Stimulated activated naive B cell treated with anti-CD40 and anti-IgM and Interleukin-4, amounts not matched to agents 10 μg/mL and 1 μg/mL and 100 μg/mL, for 72 hours (primary cell): ENCODE measurements around the gene DNAJA3.

Experiments used
- ATAC-seq, 2 donors: fragments of 150-1000 bp; cut with Tn5 transposase; replicated peaks; 2 replicates each; pipeline ENCODE4 v1.10.0; 2021; ENCODE audit warnings: moderate library complexity in 1 of 2
- DNase-seq: peaks from one replicate; pipeline ENCODE4 v3.0.0; 2021
- H3K27ac Mint-ChIP-seq: one replicate; pipeline ENCODE4 v1.8.0; 2022; ENCODE audit warnings: mild to moderate bottlenecking, mixed read lengths
- H3K27me3 Mint-ChIP-seq, 2 donors: one replicate each; pipeline ENCODE4 v1.8.0; 2022; ENCODE audit warnings: mixed read lengths in 2 of 2
- H3K36me3 Mint-ChIP-seq, 2 donors: one replicate each; pipeline ENCODE4 v1.8.0; 2022; ENCODE audit warnings: mixed read lengths in 2 of 2, mild to moderate bottlenecking in 1 of 2
- H3K4me1 Mint-ChIP-seq, 2 donors: one replicate each; pipeline ENCODE4 v1.8.0; 2022; ENCODE audit warnings: mixed read lengths in 2 of 2, mild to moderate bottlenecking in 1 of 2
- H3K4me3 Mint-ChIP-seq, 2 donors: one replicate each; pipeline ENCODE4 v1.8.0; 2022; ENCODE audit warnings: mild to moderate bottlenecking in 2 of 2, mixed read lengths in 2 of 2, moderate library complexity in 1 of 2
- H3K9me3 Mint-ChIP-seq, 2 donors: one replicate each; pipeline ENCODE4 v1.8.0; 2022; ENCODE audit warnings: mixed read lengths in 2 of 2, mild to moderate bottlenecking in 1 of 2

The DNAJA3 gene

GRCh38 chr16:4426722-4427372, 1.2 kb downstream of the DNAJA3 start:
- Mint-ChIP-seq H3K36me3 (peaks cover 18 to 30% of the 10 kb centered on the region in 2 donors), H3K4me3 (peak overlapping the region; percentile 98 to 99), H3K27ac (peak overlapping the region; percentile 98), H3K27me3 (no peaks in the 10 kb centered on the region), H3K9me3 (no peaks in the 10 kb centered on the region), H3K4me1 (peaks cover 18 to 28% of the 10 kb centered on the region in 2 donors)
- no peak for ATAC-seq
- no peak for DNase-seq

- no peak for ATAC-seq
- peaks cover 21 to 36% of the 10 kb centered on the region in 2 donors for H3K4me1 Mint-ChIP-seq
- no peak overlapping the region for H3K27ac Mint-ChIP-seq
- no peaks in the 10 kb centered on the region for H3K9me3 Mint-ChIP-seq
- peaks cover 18 to 37% of the 10 kb centered on the region in 2 donors for H3K36me3 Mint-ChIP-seq
- no peaks in the 10 kb centered on the region for H3K27me3 Mint-ChIP-seq
- no peak overlapping the region for H3K4me3 Mint-ChIP-seq
- no peak for DNase-seq
Observed at GRCh38 chr16:4428500-4428899, 2.8 kb downstream of the DNAJA3 start.

- Mint-ChIP-seq H3K4me1 (peaks cover 17 to 39% of the 10 kb centered on the region in 2 donors), H3K27me3 (no peaks in the 10 kb centered on the region), H3K36me3 (peaks cover 28 to 52% of the 10 kb centered on the region in 2 donors), H3K27ac (no peak overlapping the region), H3K4me3 (no peak overlapping the region), H3K9me3 (no peaks in the 10 kb centered on the region)
- ATAC-seq (no peak), DNase-seq (no peak)
Observed at GRCh38 chr16:4431023-4431422, 5.4 kb downstream of the DNAJA3 start.

- H3K36me3 Mint-ChIP-seq: peaks cover 27 to 49% of the 10 kb centered on the region in 2 donors
- ATAC-seq (no peak), DNase-seq (no peak)
- H3K4me1 Mint-ChIP-seq: peaks cover 8 to 23% of the 10 kb centered on the region in 2 donors
- no peaks in the 10 kb centered on the region for H3K27me3 Mint-ChIP-seq
- H3K4me3 Mint-ChIP-seq: no peak overlapping the region
- H3K9me3 Mint-ChIP-seq: no peaks in the 10 kb centered on the region
- no peak overlapping the region for H3K27ac Mint-ChIP-seq
Observed at GRCh38 chr16:4433228-4433627, 7.6 kb downstream of the DNAJA3 start.

GRCh38 chr16:4433914-4434787, 8.5 kb downstream of the DNAJA3 start:
- peak overlapping the region; percentile 22 for H3K27ac Mint-ChIP-seq

GRCh38 chr16:4435337-4436067, 9.8 kb downstream of the DNAJA3 start:
- no peak overlapping the region for H3K4me3 Mint-ChIP-seq
- peaks cover 5 to 23% of the 10 kb centered on the region in 2 donors for H3K4me1 Mint-ChIP-seq
- no peaks in the 10 kb centered on the region for H3K27me3 Mint-ChIP-seq
- ATAC-seq: no peak
- DNase-seq: no peak
- H3K27ac Mint-ChIP-seq: peak overlapping the region; percentile 7
- peaks cover 30 to 43% of the 10 kb centered on the region in 2 donors for H3K36me3 Mint-ChIP-seq
- H3K9me3 Mint-ChIP-seq: no peaks in the 10 kb centered on the region

More at GRCh38 chr16:4433914-4434787, 8.5 kb downstream of the DNAJA3 start:
- Mint-ChIP-seq H3K9me3 (no peaks in the 10 kb centered on the region), H3K4me3 (no peak overlapping the region), H3K27me3 (no peaks in the 10 kb centered on the region), H3K4me1 (peaks cover 5 to 23% of the 10 kb centered on the region in 2 donors), H3K36me3 (peaks cover 27 to 45% of the 10 kb centered on the region in 2 donors)
- ATAC-seq (no peak), DNase-seq (no peak)

GRCh38 chr16:4437366-4437765, 11.7 kb downstream of the DNAJA3 start:
- ATAC-seq (no peak), DNase-seq (no peak)
- no peaks in the 10 kb centered on the region for H3K9me3 Mint-ChIP-seq
- H3K36me3 Mint-ChIP-seq: peaks cover 31 to 48% of the 10 kb centered on the region in 2 donors
- peak overlapping the region; percentile 2 for H3K27ac Mint-ChIP-seq
- no peaks in the 10 kb centered on the region for H3K27me3 Mint-ChIP-seq
- peaks cover 5 to 19% of the 10 kb centered on the region in 2 donors for H3K4me1 Mint-ChIP-seq
- H3K4me3 Mint-ChIP-seq: no peak overlapping the region

GRCh38 chr16:4442371-4442770, 16.7 kb downstream of the DNAJA3 start:
- no peaks in the 10 kb centered on the region for H3K27me3 Mint-ChIP-seq
- no peak for ATAC-seq
- H3K4me3 Mint-ChIP-seq: no peak overlapping the region
- no peaks in the 10 kb centered on the region for H3K9me3 Mint-ChIP-seq
- peaks cover 43 to 50% of the 10 kb centered on the region in 2 donors for H3K36me3 Mint-ChIP-seq
- no peak for DNase-seq
- no peak overlapping the region for H3K27ac Mint-ChIP-seq
- no peaks in the 10 kb centered on the region for H3K4me1 Mint-ChIP-seq

GRCh38 chr16:4443271-4443670, 17.6 kb downstream of the DNAJA3 start:
- Mint-ChIP-seq H3K27ac (no peak overlapping the region), H3K9me3 (no peaks in the 10 kb centered on the region), H3K36me3 (peaks cover 46 to 52% of the 10 kb centered on the region in 2 donors), H3K27me3 (no peaks in the 10 kb centered on the region), H3K4me3 (no peak overlapping the region), H3K4me1 (no peaks in the 10 kb centered on the region)
- no peak for DNase-seq
- no peak for ATAC-seq

GRCh38 chr16:4443986-4444385, 18.3 kb downstream of the DNAJA3 start:
- Mint-ChIP-seq H3K4me1 (no peaks in the 10 kb centered on the region), H3K4me3 (no peak overlapping the region), H3K27me3 (no peaks in the 10 kb centered on the region), H3K27ac (no peak overlapping the region), H3K9me3 (no peaks in the 10 kb centered on the region), H3K36me3 (peaks cover 46 to 52% of the 10 kb centered on the region in 2 donors)
- ATAC-seq (no peak), DNase-seq (no peak)

GRCh38 chr16:4450430-4450829, 24.8 kb downstream of the DNAJA3 start:
- ATAC-seq: no peak
- DNase-seq: no peak
- Mint-ChIP-seq H3K27me3 (no peaks in the 10 kb centered on the region), H3K4me1 (no peaks in the 10 kb centered on the region), H3K27ac (peak overlapping the region; percentile 14), H3K4me3 (no peak overlapping the region), H3K36me3 (peaks cover 37 to 51% of the 10 kb centered on the region in 2 donors), H3K9me3 (no peaks in the 10 kb centered on the region)

GRCh38 chr16:4450931-4451519, 25.4 kb downstream of the DNAJA3 start:
- peaks cover 41 to 55% of the 10 kb centered on the region in 2 donors for H3K36me3 Mint-ChIP-seq

GRCh38 chr16:4452674-4453073, 27.0 kb downstream of the DNAJA3 start:
- no peak for ATAC-seq
- H3K4me3 Mint-ChIP-seq: no peak overlapping the region
- no peak overlapping the region for H3K27ac Mint-ChIP-seq
- H3K9me3 Mint-ChIP-seq: no peaks in the 10 kb centered on the region
- H3K4me1 Mint-ChIP-seq: peaks cover 4 to 5% of the 10 kb centered on the region in 2 donors
- no peaks in the 10 kb centered on the region for H3K27me3 Mint-ChIP-seq
- DNase-seq: no peak
- H3K36me3 Mint-ChIP-seq: peaks cover 35 to 48% of the 10 kb centered on the region in 2 donors

More at GRCh38 chr16:4450931-4451519, 25.4 kb downstream of the DNAJA3 start:
- H3K4me3 Mint-ChIP-seq: no peak overlapping the region
- H3K27me3 Mint-ChIP-seq: no peaks in the 10 kb centered on the region
- peak overlapping the region; percentile 14 for H3K27ac Mint-ChIP-seq
- ATAC-seq (no peak), DNase-seq (no peak)
- H3K4me1 Mint-ChIP-seq: peaks cover 1 to 2% of the 10 kb centered on the region in 2 donors
- no peaks in the 10 kb centered on the region for H3K9me3 Mint-ChIP-seq

- Mint-ChIP-seq H3K27me3 (no peaks in the 10 kb centered on the region), H3K4me3 (no peak overlapping the region), H3K4me1 (peaks cover 5 to 7% of the 10 kb centered on the region in 2 donors), H3K36me3 (peaks cover 33 to 56% of the 10 kb centered on the region in 2 donors), H3K9me3 (no peaks in the 10 kb centered on the region), H3K27ac (peak overlapping the region; percentile 37)
- no peak for ATAC-seq
- no peak for DNase-seq
Observed at GRCh38 chr16:4454623-4455022, 29.0 kb downstream of the DNAJA3 start.
